Uterus (tissue), 2 donors: Measurements from ENCODE around the gene PAX6.

Experiments used
- POLR2A ChIP-seq, 2 donors: fragments of 450-650 bp; IDR thresholded peaks; one replicate each; pipeline ENCODE4 v1.6.1; 2016; ENCODE audit warnings: antibody characterized with exemption in 2 of 2, mild to moderate bottlenecking in 1 of 2, moderate library complexity in 1 of 2
- TF ChIP-seq, protein P1 (sequence below), 4 experiments: fragments of 200-600 bp in 2 of 4; fragments of 450-650 bp in 2 of 4; sonication (generic) in 2 of 4; IDR thresholded peaks; one replicate each; pipeline ENCODE4 v1.5.1; 2016 to 2019; ENCODE audit warnings: antibody characterized with exemption in 4 of 4, mild to moderate bottlenecking in 2 of 4, moderate library complexity in 1 of 4

DNA sequence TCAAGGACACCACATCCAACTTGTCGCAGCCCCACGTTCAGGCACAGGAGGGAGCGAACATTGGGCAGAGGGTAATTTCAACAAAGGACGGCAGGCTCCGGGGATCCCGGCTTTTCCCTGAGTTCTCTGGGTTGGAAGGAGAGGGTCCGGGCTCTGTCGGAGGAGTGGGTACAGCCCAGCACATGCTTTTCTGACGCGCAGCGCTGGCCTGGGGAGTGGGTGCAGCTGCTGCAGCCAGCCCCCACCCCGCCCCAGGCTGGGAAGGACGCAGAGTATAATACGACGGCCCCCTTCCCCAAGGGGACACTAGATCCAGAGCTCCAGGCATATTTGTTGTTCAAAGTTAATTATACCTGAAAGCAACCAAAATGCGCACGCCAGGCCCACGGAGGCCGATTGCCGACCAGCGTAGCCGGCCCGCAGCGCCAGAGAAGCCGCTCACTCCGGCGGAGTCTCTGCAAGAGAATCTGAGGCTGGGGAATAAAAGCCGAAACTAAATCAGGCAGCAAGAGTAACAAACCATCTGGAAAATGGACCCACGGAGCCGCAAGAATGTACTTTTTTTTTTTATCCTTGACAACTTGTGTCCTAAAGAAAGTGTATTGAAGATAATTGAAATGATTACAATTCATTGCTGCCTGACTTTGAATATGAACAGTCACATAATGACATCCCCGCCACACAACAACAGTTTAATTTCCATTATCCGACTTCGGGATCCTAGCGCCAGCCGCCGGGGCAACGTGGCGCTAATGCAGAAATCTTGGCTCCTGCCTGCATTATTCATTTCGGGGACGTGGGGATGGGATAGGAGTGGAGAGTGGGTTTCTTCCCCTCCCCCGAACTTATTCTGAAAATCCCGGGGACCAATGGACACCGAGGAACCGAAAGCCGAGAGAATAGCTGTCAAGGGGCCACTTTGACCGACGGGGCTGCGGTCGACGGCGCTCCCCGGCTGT is 14.0 kb upstream of the PAX6 start:
- TF ChIP-seq, protein P1, sequence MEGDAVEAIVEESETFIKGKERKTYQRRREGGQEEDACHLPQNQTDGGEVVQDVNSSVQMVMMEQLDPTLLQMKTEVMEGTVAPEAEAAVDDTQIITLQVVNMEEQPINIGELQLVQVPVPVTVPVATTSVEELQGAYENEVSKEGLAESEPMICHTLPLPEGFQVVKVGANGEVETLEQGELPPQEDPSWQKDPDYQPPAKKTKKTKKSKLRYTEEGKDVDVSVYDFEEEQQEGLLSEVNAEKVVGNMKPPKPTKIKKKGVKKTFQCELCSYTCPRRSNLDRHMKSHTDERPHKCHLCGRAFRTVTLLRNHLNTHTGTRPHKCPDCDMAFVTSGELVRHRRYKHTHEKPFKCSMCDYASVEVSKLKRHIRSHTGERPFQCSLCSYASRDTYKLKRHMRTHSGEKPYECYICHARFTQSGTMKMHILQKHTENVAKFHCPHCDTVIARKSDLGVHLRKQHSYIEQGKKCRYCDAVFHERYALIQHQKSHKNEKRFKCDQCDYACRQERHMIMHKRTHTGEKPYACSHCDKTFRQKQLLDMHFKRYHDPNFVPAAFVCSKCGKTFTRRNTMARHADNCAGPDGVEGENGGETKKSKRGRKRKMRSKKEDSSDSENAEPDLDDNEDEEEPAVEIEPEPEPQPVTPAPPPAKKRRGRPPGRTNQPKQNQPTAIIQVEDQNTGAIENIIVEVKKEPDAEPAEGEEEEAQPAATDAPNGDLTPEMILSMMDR (IDR thresholded peaks at IDR 0.05): no peak
- TF ChIP-seq POLR2A (IDR thresholded peaks at IDR 0.05): no peak
